OCI-LY3 (cell line): ENCODE data around the gene CTSV.
"Not testable (repeated sequence)": the region's sequence is repeated elsewhere in the genome, so short reads cannot be mapped to it uniquely, and the experiment has no call there.

Experiments
- H2AFZ ChIP-seq: fragments of 200-600, 300-600 bp; shearing (Covaris generic); 2 replicates; pipeline ENCODE4 v1.6.0; 2014; ENCODE audit warnings: antibody characterized with exemption, low read depth, low read length
- H3K27ac ChIP-seq: fragments of 200-600, 300-600 bp; sonication (generic); 2 replicates; pipeline ENCODE4 v1.5.1; 2014; ENCODE audit warnings: mild to moderate bottlenecking, low read length, moderate library complexity, mixed read lengths
- H3K27me3 ChIP-seq: fragments of 200-600, 300-600 bp; sonication (generic); 2 replicates; pipeline ENCODE4 v1.6.1; 2014; ENCODE audit warnings: low read depth, low read length, mixed read lengths
- H3K36me3 ChIP-seq: fragments of 200-600, 300-600 bp; sonication (generic); replicated peaks from 2 replicates; pipeline ENCODE3; 2014; ENCODE audit warnings: low read depth, low read length, mixed read lengths
- H3K4me1 ChIP-seq: fragments of 300-600, 200-600 bp; sonication (generic); 2 replicates; pipeline ENCODE4 v1.6.1; 2014; ENCODE audit warnings: low read length, mixed read lengths
- H3K4me2 ChIP-seq: fragments of 200-600, 300-600 bp; sonication (generic); 2 replicates; pipeline ENCODE4 v1.6.1; 2014; ENCODE audit warnings: low read length, mixed read lengths
- H3K4me3 ChIP-seq: fragments of 300-600, 200-600 bp; sonication (generic); 2 replicates; pipeline ENCODE4 v1.5.1; 2014; ENCODE audit warnings: antibody characterized with exemption, mild to moderate bottlenecking, low read length, moderate library complexity
- H3K79me2 ChIP-seq: fragments of 300-600, 200-600 bp; shearing (Covaris generic); 2 replicates; pipeline ENCODE4 v1.6.1; 2014; ENCODE audit warnings: mild to moderate bottlenecking, low read length, mixed read lengths
- H3K9ac ChIP-seq: fragments of 300-600, 200-600 bp; shearing (Covaris generic); 2 replicates; pipeline ENCODE4 v1.6.0; 2014; ENCODE audit warnings: mild to moderate bottlenecking, low read length, moderate library complexity
- H3K9me3 ChIP-seq: fragments of 200-600, 300-600 bp; shearing (Covaris generic); 2 replicates; pipeline ENCODE4 v1.6.1; 2014; ENCODE audit warnings: low read length, mixed read lengths; ENCODE audit not compliant: insufficient read depth
- H4K20me1 ChIP-seq: fragments of 200-600, 300-600 bp; sonication (generic); 2 replicates; pipeline ENCODE4 v1.6.1; 2016; ENCODE audit warnings: low read length, mixed read lengths; ENCODE audit not compliant: insufficient read depth
- CTCF ChIP-seq: fragments of 200-600, 300-600 bp; sonication (generic); IDR thresholded peaks from 2 replicates; pipeline ENCODE4 v1.5.1; 2014; ENCODE audit warnings: antibody characterized with exemption, low read length, low read depth
- EZH2phosphoT487 ChIP-seq: fragments of 200-600 bp; shearing (Covaris generic); IDR thresholded peaks from 2 replicates; pipeline ENCODE4 v1.6.1; 2018; ENCODE audit warnings: antibody characterized with exemption, mixed run types, low read depth

Gene CTSV

GRCh38 chr9:97038611-97039513 is at the start of gene CTSV:
Gene CTSV (minus strand): TSS chr9:97039142. CDS start chr9:97038043, 1,099 bp downstream.
- H3K36me3 ChIP-seq = no peaks in the 10 kb centered on the region
- H3K9me3 ChIP-seq = peaks cover 2% of the 10 kb centered on the region; the same call in 1 of the 2 replicates
- H3K27me3 ChIP-seq = peaks cover 6% of the 10 kb centered on the region; the same call in 1 of the 2 replicates
- H3K4me2 ChIP-seq = peak within 1 kb of the TSS; percentile 88
- no peaks in the 10 kb centered on the region for H3K79me2 ChIP-seq
- TF ChIP-seq CTCF (no peak), EZH2phosphoT487 (no peak)
- H3K4me3 ChIP-seq = peak within 1 kb of the TSS; percentile 82
- no peaks in the 10 kb centered on the region for H4K20me1 ChIP-seq
- H2AFZ ChIP-seq = peak within 1 kb of the TSS; percentile 98
- H3K27ac ChIP-seq = no peak within 1 kb of the TSS
- peak within 1 kb of the TSS; percentile 64 for H3K9ac ChIP-seq
- H3K4me1 ChIP-seq = peaks cover 17% of the 10 kb centered on the region

- H3K27ac ChIP-seq, H3K79me2 ChIP-seq, H3K27me3 ChIP-seq, H3K36me3 ChIP-seq, H3K9me3 ChIP-seq, H4K20me1 ChIP-seq, H3K9ac ChIP-seq, H2AFZ ChIP-seq, H3K4me2 ChIP-seq, H3K4me1 ChIP-seq, H3K4me3 ChIP-seq: not testable (repeated sequence)
These were observed 48.8 kb upstream of the CTSV start for GRCh38 chr9:97087668-97088215.

GRCh38 chr9:97084562-97084991 is 45.6 kb upstream of the CTSV start:
- not testable (repeated sequence) for H3K4me2 ChIP-seq, H3K4me3 ChIP-seq

GRCh38 chr9:97078362-97078761 is 39.4 kb upstream of the CTSV start:
- H3K4me1 ChIP-seq = no peaks in the 10 kb centered on the region
- no peak overlapping the region for H3K27ac ChIP-seq
- no peak overlapping the region for H3K4me2 ChIP-seq
- no peak for TF ChIP-seq EZH2phosphoT487
- no peak for TF ChIP-seq CTCF
- no peak overlapping the region for H3K9ac ChIP-seq
- H2AFZ ChIP-seq = no peak overlapping the region
- H3K9me3 ChIP-seq = no peaks in the 10 kb centered on the region
- H3K4me3 ChIP-seq = no peak overlapping the region
- peaks cover 4% of the 10 kb centered on the region for H3K27me3 ChIP-seq
- H3K79me2 ChIP-seq = no peaks in the 10 kb centered on the region
- H4K20me1 ChIP-seq = no peaks in the 10 kb centered on the region
- no peaks in the 10 kb centered on the region for H3K36me3 ChIP-seq

More at GRCh38 chr9:97084562-97084991, 45.6 kb upstream of the CTSV start:
- H3K27me3 ChIP-seq, H3K9ac ChIP-seq, H3K4me1 ChIP-seq, H2AFZ ChIP-seq, H3K79me2 ChIP-seq, H3K9me3 ChIP-seq, H4K20me1 ChIP-seq, H3K27ac ChIP-seq, H3K36me3 ChIP-seq: not testable (repeated sequence)
